ENCODE results near the gene ART1. TPM values are rescaled to one million over a fixed set of nuclear protein-coding genes. Genes with fewer than 3 reads are reported as not detected.

ART1 gene
- total and polyA plus RNA-seq, 2 donors (not counting 1 experiment from before 2014, with no cell fraction given): not detected

- H3K4me1 Mint-ChIP-seq: no peaks in the 10 kb centered on the region
- intact Hi-C loops (cut with micrococcal nuclease): no loop called here
- Histone ChIP-seq H4K20me1 (ENCODE audit: control insufficient read depth, insufficient read depth, low read length, poor library complexity, severe bottlenecking) (no peaks in the 10 kb centered on the region), H3K4me3 (ENCODE audit: control extremely low read depth in 1 of 5, extremely low read depth in 1 of 5, insufficient read depth in 1 of 5, low read depth in 2 of 5, low read length in 4 of 5) (no peak overlapping the region), H3K79me2 (ENCODE audit: control insufficient read depth, insufficient read depth, low read length) (no peaks in the 10 kb centered on the region), H3K4me2 (replicated peaks; ENCODE audit: low read depth, low read length, poor library complexity, severe bottlenecking) (no peak overlapping the region), H3K27ac (ENCODE audit: low read length in 2 of 2) (no peak overlapping the region), H2AFZ (ENCODE audit: insufficient read depth, low read depth, low read length, poor library complexity, severe bottlenecking) (no peak overlapping the region), H3K27me3 (replicated peaks in 1 of 4; ENCODE audit: control extremely low read depth in 1 of 4, control insufficient read depth in 3 of 4, insufficient read depth in 4 of 4, low read length in 3 of 4) (no peaks in the 10 kb centered on the region), H3K4me1 (ENCODE audit: control insufficient read depth in 2 of 2, insufficient read depth in 2 of 2, low read length in 2 of 2) (no peaks in the 10 kb centered on the region), H3K9me3 (ENCODE audit: control extremely low read depth in 1 of 3, control insufficient read depth in 2 of 3, insufficient read depth in 1 of 3, low read length in 2 of 3) (no peaks in the 10 kb centered on the region), H3K9ac (ENCODE audit: low read length) (no peak overlapping the region), H3K36me3 (replicated peaks in 1 of 2; ENCODE audit: control extremely low read depth in 1 of 2, control insufficient read depth in 1 of 2, extremely low read depth in 1 of 2, insufficient read depth in 2 of 2, low read length in 1 of 2) (peaks cover 37 to 89% of the 10 kb centered on the region in 2 experiments)
- TF ChIP-seq, protein P1, sequence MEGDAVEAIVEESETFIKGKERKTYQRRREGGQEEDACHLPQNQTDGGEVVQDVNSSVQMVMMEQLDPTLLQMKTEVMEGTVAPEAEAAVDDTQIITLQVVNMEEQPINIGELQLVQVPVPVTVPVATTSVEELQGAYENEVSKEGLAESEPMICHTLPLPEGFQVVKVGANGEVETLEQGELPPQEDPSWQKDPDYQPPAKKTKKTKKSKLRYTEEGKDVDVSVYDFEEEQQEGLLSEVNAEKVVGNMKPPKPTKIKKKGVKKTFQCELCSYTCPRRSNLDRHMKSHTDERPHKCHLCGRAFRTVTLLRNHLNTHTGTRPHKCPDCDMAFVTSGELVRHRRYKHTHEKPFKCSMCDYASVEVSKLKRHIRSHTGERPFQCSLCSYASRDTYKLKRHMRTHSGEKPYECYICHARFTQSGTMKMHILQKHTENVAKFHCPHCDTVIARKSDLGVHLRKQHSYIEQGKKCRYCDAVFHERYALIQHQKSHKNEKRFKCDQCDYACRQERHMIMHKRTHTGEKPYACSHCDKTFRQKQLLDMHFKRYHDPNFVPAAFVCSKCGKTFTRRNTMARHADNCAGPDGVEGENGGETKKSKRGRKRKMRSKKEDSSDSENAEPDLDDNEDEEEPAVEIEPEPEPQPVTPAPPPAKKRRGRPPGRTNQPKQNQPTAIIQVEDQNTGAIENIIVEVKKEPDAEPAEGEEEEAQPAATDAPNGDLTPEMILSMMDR (IDR thresholded peaks at IDR 0.05): no peak
- no peak for TF ChIP-seq EZH2 (IDR thresholded peaks at IDR 0.05; ENCODE audit: borderline replicate concordance, insufficient read depth, low read depth, low read length, poor library complexity, severe bottlenecking)
- no peak for ATAC-seq (ENCODE audit: low read depth)
- no peak for DNase-seq
- no peak overlapping the region for H3K27ac Mint-ChIP-seq
- H3K4me3 Mint-ChIP-seq: no peak overlapping the region
- 100% methylated on average over 2 of the region's 3 CpGs for WGBS (ENCODE audit: insufficient coverage)
- H3K27me3 Mint-ChIP-seq: no peaks in the 10 kb centered on the region
- ChIA-PET CTCF (no interaction called here), POLR2A (no interaction called here)
- H3K9me3 Mint-ChIP-seq (ENCODE audit: insufficient read depth): no peaks in the 10 kb centered on the region
Observed at GRCh38 chr11:3679077-3679476, 34.1 kb downstream of the ART1 start.

DNA sequence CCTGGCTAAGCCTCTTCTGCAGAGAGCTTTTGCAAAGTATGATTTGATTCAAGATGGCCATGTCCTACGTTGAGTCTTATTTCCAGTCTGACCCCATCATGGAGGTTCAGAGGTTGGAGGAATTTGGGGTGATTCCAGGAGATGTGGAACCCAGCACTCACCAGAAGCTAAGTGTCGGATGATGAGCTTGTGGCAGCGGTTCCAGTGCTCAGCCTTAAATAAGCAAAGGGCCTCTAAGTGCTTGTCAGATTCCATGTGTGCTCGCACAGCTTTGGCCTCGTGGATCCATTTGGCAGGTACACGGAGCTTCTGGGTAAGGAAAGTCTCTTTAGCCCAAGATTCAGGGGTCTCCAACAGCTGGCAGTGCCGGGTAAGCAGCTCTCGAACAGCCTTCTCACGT lies 38.1 kb downstream of the ART1 start:
- Histone ChIP-seq H2AFZ (ENCODE audit: insufficient read depth, low read depth, low read length, poor library complexity, severe bottlenecking) (no peak overlapping the region), H3K27ac (ENCODE audit: low read length in 2 of 2) (no peak overlapping the region), H3K27me3 (replicated peaks in 1 of 4; ENCODE audit: control extremely low read depth in 1 of 4, control insufficient read depth in 3 of 4, insufficient read depth in 4 of 4, low read length in 3 of 4) (no peaks in the 10 kb centered on the region), H3K4me2 (replicated peaks; ENCODE audit: low read depth, low read length, poor library complexity, severe bottlenecking) (no peak overlapping the region), H3K9me3 (ENCODE audit: control extremely low read depth in 1 of 3, control insufficient read depth in 2 of 3, insufficient read depth in 1 of 3, low read length in 2 of 3) (no peaks in the 10 kb centered on the region), H3K79me2 (ENCODE audit: control insufficient read depth, insufficient read depth, low read length) (no peaks in the 10 kb centered on the region), H3K4me3 (ENCODE audit: control extremely low read depth in 1 of 5, extremely low read depth in 1 of 5, insufficient read depth in 1 of 5, low read depth in 2 of 5, low read length in 4 of 5) (no peak overlapping the region), H3K36me3 (replicated peaks in 1 of 2; ENCODE audit: control extremely low read depth in 1 of 2, control insufficient read depth in 1 of 2, extremely low read depth in 1 of 2, insufficient read depth in 2 of 2, low read length in 1 of 2) (peaks cover 44 to 84% of the 10 kb centered on the region in 2 experiments), H3K4me1 (ENCODE audit: control insufficient read depth in 2 of 2, insufficient read depth in 2 of 2, low read length in 2 of 2) (no peaks in the 10 kb centered on the region), H3K9ac (ENCODE audit: low read length) (no peak overlapping the region), H4K20me1 (ENCODE audit: control insufficient read depth, insufficient read depth, low read length, poor library complexity, severe bottlenecking) (no peaks in the 10 kb centered on the region)
- TF ChIP-seq, protein P1 (IDR thresholded peaks at IDR 0.05): no peak
- no peak for TF ChIP-seq EZH2 (IDR thresholded peaks at IDR 0.05; ENCODE audit: borderline replicate concordance, insufficient read depth, low read depth, low read length, poor library complexity, severe bottlenecking)
- intact Hi-C loops (cut with micrococcal nuclease): no loop called here
- DNase-seq (no peak), ATAC-seq (ENCODE audit: low read depth) (no peak)
- ChIA-PET POLR2A (no interaction called here), CTCF (no interaction called here)
- Mint-ChIP-seq H3K27ac (no peak overlapping the region), H3K27me3 (no peaks in the 10 kb centered on the region), H3K9me3 (ENCODE audit: insufficient read depth) (no peaks in the 10 kb centered on the region), H3K4me3 (no peak overlapping the region), H3K4me1 (no peaks in the 10 kb centered on the region)
- 96% methylated on average over 7 of the region's 9 CpGs for WGBS (ENCODE audit: insufficient coverage)

Measured in B cell (primary cell).